Gastrocnemius medialis (tissue), 4 donors: Measurements from ENCODE around the gene HMX2.

ENCODE experiments used
- POLR2A ChIP-seq, 2 donors: fragments of 450-650 bp; IDR thresholded peaks; one replicate each; pipeline ENCODE4 v1.6.1; 2017; ENCODE audit warnings: antibody characterized with exemption in 2 of 2, mild to moderate bottlenecking in 2 of 2, moderate library complexity in 2 of 2
- TF ChIP-seq, protein P1 (sequence below), 5 experiments: fragments of 450-650 bp in 3 of 5; fragments of 200-600 bp in 2 of 5; sonication (generic) in 2 of 5; IDR thresholded peaks in 4 of 5; conservative IDR thresholded peaks in 1 of 5; 1 replicate in 4 of 5; 2 replicates in 1 of 5; pipeline ENCODE4 v1.5.1; 2016 to 2019; ENCODE audit warnings: antibody characterized with exemption in 5 of 5, mild to moderate bottlenecking in 3 of 5, moderate library complexity in 3 of 5

DNA sequence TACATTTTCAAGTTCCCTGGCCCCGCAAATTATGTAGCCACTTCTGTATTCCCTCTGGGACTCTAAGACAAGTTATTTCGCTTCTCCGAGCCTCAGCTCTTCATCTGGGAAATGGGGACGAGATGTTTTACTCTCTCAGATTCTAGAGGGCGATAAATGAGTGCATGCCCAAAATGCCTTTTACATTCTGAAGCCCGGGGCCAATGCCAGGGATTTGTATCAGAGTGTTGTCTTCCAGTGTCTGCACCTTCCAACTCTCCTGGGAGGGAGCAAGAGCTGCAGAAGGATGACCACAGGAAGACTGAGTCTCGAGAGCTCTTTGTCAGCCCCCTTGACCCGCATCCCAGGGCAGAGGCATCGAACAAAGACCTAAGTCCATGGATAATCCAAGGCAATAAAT lies 46.1 kb downstream of the HMX2 start:
- TF ChIP-seq, protein P1, sequence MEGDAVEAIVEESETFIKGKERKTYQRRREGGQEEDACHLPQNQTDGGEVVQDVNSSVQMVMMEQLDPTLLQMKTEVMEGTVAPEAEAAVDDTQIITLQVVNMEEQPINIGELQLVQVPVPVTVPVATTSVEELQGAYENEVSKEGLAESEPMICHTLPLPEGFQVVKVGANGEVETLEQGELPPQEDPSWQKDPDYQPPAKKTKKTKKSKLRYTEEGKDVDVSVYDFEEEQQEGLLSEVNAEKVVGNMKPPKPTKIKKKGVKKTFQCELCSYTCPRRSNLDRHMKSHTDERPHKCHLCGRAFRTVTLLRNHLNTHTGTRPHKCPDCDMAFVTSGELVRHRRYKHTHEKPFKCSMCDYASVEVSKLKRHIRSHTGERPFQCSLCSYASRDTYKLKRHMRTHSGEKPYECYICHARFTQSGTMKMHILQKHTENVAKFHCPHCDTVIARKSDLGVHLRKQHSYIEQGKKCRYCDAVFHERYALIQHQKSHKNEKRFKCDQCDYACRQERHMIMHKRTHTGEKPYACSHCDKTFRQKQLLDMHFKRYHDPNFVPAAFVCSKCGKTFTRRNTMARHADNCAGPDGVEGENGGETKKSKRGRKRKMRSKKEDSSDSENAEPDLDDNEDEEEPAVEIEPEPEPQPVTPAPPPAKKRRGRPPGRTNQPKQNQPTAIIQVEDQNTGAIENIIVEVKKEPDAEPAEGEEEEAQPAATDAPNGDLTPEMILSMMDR (IDR thresholded peaks at IDR 0.05 in 4 of 5, conservative IDR thresholded peaks at IDR 0.05 in 1 of 5) = no peak
- no peak for TF ChIP-seq POLR2A (IDR thresholded peaks at IDR 0.05)
